GM12865 (cell line): ENCODE results near the gene KRTCAP2.

Source experiments
- DNase-seq: peaks from one replicate; pipeline ENCODE4 v3.0.0; 2010; ENCODE audit warnings: low read depth
- H3K4me3 ChIP-seq: 2 replicates; pipeline ENCODE4 v1.5.1; 2011; ENCODE audit warnings: mild to moderate bottlenecking, low read depth, low read length, control low read depth
- TF ChIP-seq, protein P1 (sequence below): IDR thresholded peaks from 2 replicates; pipeline ENCODE4 v1.5.1; 2011; ENCODE audit warnings: low read length, control low read depth, low read depth, inconsistent platforms; ENCODE audit not compliant: insufficient read depth; ENCODE audit errors: missing control alignments

KRTCAP2 gene

DNA sequence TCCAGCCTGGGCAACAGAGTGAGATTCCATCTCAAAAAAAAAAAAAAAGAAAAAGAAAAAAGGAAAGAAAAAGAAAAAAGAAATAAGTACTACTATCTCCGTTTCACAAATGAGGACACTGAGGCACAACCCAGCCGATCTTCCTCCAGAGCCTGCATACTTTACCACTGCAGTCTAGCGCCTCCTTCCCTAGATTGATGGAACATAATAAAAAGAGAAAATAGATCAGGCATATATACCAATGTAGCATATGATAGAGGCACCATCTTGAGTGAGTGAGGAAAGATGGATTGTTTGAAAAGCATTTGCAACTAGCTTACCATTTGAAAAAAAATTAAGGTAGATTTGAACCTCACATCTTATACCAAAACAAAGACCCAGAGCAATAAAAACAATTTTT lies 27.6 kb downstream of the KRTCAP2 start:
- DNase-seq = no peak
- no peak overlapping the region for H3K4me3 ChIP-seq
- TF ChIP-seq, protein P1, sequence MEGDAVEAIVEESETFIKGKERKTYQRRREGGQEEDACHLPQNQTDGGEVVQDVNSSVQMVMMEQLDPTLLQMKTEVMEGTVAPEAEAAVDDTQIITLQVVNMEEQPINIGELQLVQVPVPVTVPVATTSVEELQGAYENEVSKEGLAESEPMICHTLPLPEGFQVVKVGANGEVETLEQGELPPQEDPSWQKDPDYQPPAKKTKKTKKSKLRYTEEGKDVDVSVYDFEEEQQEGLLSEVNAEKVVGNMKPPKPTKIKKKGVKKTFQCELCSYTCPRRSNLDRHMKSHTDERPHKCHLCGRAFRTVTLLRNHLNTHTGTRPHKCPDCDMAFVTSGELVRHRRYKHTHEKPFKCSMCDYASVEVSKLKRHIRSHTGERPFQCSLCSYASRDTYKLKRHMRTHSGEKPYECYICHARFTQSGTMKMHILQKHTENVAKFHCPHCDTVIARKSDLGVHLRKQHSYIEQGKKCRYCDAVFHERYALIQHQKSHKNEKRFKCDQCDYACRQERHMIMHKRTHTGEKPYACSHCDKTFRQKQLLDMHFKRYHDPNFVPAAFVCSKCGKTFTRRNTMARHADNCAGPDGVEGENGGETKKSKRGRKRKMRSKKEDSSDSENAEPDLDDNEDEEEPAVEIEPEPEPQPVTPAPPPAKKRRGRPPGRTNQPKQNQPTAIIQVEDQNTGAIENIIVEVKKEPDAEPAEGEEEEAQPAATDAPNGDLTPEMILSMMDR = no peak

DNA sequence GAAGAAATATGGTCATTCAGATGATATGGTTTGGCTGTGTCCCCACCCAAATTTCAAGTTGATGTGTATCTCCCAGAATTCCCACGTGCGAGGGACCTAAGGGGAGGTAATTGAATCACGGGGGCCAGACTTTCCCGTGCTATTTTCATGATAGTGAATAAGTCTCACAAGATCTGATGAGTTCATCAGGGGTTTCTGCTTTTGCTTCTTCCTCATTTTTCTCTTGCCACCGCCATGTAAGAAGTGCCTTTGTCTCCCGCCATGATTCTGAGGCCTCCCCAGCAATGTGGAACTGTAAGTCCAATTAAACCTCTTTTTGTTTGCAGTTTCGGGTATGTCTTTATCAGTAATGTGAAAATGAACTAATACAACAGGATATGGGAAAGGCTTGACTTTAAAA lies 31.4 kb downstream of the KRTCAP2 start:
- no peak overlapping the region for H3K4me3 ChIP-seq
- DNase-seq = no peak
- TF ChIP-seq, protein P1 = no peak

DNA sequence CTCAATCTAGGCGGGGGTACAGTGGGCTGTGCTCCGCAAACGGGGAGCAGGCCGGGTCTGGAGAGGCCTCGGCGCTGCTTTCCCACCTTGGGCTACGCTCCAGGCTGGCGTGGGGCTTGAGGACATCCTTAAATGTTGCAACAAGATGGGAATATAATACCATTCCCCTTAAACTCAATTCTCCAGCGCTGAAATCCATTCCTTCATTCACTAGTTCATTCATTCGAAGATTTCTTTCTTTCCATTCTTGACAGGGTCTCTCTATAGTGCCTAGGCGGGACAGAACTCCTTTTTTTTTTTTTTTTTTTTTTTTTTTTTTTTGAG lies 32.5 kb downstream of the KRTCAP2 start:
- TF ChIP-seq, protein P1 = no peak
- no peak for DNase-seq
- peak overlapping the region; percentile 82 for H3K4me3 ChIP-seq

DNA sequence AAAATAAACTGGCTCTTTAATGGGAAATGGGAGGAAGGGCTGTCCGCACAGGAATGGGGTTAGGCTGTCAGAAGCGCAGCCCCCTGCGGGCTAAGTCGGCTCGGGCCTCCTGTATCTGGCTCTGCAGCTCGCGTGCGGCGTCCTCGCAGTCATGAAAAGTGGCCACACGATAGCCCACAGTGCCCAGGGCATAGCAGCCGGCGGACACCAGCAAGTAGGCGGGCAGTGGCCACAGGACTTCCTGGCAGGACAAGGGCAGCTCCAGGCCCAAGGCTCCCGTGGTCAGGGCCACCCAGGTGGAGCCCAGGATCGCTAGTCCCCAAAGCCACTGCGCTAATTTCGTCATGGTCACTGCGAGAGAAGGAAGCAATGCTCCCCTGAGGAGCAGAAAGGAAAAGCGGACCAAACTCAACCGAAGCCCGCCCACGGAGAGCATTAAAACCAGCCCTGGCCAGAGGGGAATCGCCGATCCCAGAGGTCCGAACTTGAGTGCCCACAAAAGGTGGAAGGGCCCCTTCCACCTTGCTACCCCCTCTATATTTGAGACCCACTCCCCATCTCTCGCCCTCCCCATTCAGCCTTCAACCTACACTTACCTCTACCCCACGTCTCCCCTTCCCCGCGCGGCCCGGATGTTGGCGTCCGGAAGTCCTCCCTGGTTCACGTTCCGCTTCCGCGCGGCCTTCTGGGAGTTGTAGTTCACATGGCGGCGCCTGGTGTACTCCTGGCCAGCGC lies 33.0 kb downstream of the KRTCAP2 start, which contains the start of gene DPM3:
DPM3 (minus strand) TSS at position 637 of the 735 bp plus-strand sequence; CDS start at position 346, 291 bp downstream.
- TF ChIP-seq, protein P1 = no peak
- peak within 1 kb of the TSS; percentile 82 for H3K4me3 ChIP-seq
- DNase-seq = peak; percentile 90

DNA sequence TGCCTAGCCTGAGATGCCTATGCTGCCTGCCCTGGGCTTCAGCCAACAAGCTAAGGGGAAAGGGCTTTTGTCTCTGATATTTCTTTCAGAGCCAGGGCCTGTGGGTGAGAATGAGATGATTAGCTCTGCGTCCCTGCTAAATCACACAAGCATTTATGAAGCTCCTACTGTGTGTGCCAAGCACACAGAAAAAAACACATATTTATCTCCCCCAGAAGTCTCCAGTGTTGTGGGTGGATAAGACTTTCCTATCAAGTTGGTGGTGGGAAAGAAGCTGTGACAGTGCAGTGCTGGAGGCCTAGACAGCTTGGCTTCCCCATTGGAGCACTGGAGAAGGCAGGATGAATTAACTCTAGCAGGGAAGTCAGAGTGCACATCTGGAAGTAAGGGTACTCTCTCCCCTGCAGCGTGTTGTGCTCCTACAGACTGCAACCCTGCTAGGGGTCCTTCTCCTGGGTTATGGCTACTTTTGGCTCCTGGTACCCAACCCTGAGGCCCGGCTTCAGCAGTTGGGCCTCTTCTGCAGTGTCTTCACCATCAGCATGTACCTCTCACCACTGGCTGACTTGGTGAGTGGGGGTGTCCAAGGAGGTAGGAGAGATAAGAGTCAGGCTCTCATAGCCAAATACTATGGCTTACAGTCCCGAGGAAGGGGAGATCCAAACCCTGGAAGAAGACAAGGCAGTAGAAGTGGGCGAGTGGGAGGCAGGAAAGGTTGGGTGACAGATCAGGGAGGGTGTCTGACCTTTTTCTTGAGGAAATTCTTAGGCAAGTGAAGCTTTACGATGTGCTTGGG lies 35.8 kb downstream of the KRTCAP2 start:
- TF ChIP-seq, protein P1 = no peak

DNA sequence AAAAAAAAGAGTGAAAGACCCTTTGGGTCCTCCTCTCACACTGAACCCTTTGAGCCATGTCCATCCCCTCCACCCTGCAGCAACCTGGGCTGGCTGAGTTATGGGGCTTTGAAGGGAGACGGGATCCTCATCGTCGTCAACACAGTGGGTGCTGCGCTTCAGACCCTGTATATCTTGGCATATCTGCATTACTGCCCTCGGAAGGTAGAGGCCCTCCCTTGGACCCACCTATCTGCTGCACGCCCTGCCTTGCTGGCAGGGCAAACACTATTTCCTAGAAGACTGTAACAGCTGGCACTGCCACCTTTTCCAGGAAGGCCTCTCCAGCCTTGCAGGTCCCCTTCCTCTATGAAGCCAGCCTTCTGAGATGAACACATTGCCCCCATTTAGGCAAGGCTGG lies 36.4 kb downstream of the KRTCAP2 start:
- peak overlapping the region; percentile 90 for H3K4me3 ChIP-seq
- TF ChIP-seq, protein P1 = no peak
- DNase-seq = no peak

More for the DNA sequence above, 35.8 kb downstream of the KRTCAP2 start:
- H3K4me3 ChIP-seq = peak overlapping the region; percentile 90
- DNase-seq = no peak
